GM23338 (cell line): Measurements from ENCODE around the gene GTSF1L. TPM values are rescaled to one million over a fixed set of nuclear protein-coding genes. Genes with fewer than 3 reads are reported as not detected.

Experiments used
- ATAC-seq: fragments of 200-7000 bp; cut with Tn5 transposase; 3 replicates; pipeline ENCODE4 v1.9.1; 2020
- DNase-seq: peaks from one replicate; pipeline ENCODE4 v3.0.0-alpha.2; 2015; ENCODE audit warnings: low spot score
- H2AFZ ChIP-seq: fragments of 200-600 bp; sonication (generic); 2 replicates; pipeline ENCODE4 v1.8.0; 2016; ENCODE audit warnings: antibody characterized with exemption, mild to moderate bottlenecking, moderate library complexity
- H3F3A ChIP-seq: fragments of 200-600 bp; sonication (generic); replicated peaks from 2 replicates; pipeline ENCODE4 v1.8.0; 2017; ENCODE audit warnings: antibody characterized with exemption, mixed run types, low read depth
- H3K27ac ChIP-seq: fragments of 200-600 bp; sonication (generic); 2 replicates; pipeline ENCODE4 v1.6.1; 2016; ENCODE audit warnings: low read depth
- H3K27me3 ChIP-seq: fragments of 200-600 bp; sonication (generic); 2 replicates; pipeline ENCODE4 v1.8.0; 2016; ENCODE audit warnings: mild to moderate bottlenecking, mixed run types, moderate library complexity; ENCODE audit not compliant: insufficient read depth
- H3K36me3 ChIP-seq: fragments of 200-600 bp; sonication (generic); 2 replicates; pipeline ENCODE4 v1.8.0; 2016; ENCODE audit warnings: mild to moderate bottlenecking; ENCODE audit not compliant: insufficient read depth
- H3K4me1 ChIP-seq: fragments of 200-600 bp; sonication (generic); 2 replicates; pipeline ENCODE4 v1.8.0; 2016; ENCODE audit warnings: mild to moderate bottlenecking, moderate library complexity; ENCODE audit not compliant: insufficient read depth
- H3K4me2 ChIP-seq: fragments of 200-600 bp; sonication (generic); 2 replicates; pipeline ENCODE4 v1.7.1; 2017; ENCODE audit warnings: mixed run types
- H3K4me3 ChIP-seq: fragments of 200-600 bp; sonication (generic); 2 replicates; pipeline ENCODE4 v1.6.1; 2016; ENCODE audit warnings: mixed run types
- H3K79me2 ChIP-seq: fragments of 200-600 bp; sonication (generic); replicated peaks from 2 replicates; pipeline ENCODE4 v1.8.0; 2017; ENCODE audit warnings: mild to moderate bottlenecking; ENCODE audit not compliant: insufficient read depth
- H3K9me2 ChIP-seq: fragments of 200-600 bp; sonication (generic); 2 replicates; pipeline ENCODE4 v1.8.0; 2017; ENCODE audit not compliant: insufficient read depth
- H4K20me1 ChIP-seq: fragments of 200-600 bp; sonication (generic); replicated peaks from 2 replicates; pipeline ENCODE4 v1.8.0; 2017; ENCODE audit warnings: mild to moderate bottlenecking; ENCODE audit not compliant: insufficient read depth
- H3K27ac Mint-ChIP-seq: 2 replicates; pipeline ENCODE4 v1.8.0; 2020; ENCODE audit warnings: inconsistent platforms, mild to moderate bottlenecking, moderate library complexity, mixed read lengths
- H3K27me3 Mint-ChIP-seq: 3 replicates; pipeline ENCODE4 v1.8.0; 2022; ENCODE audit warnings: low read depth, mild to moderate bottlenecking, moderate library complexity, mixed read lengths, inconsistent platforms; ENCODE audit not compliant: insufficient read depth, poor library complexity
- H3K36me3 Mint-ChIP-seq: 3 replicates; pipeline ENCODE4 v1.8.0; 2021; ENCODE audit warnings: low read depth, mild to moderate bottlenecking, inconsistent platforms, moderate library complexity, mixed read lengths
- H3K4me1 Mint-ChIP-seq: 3 replicates; pipeline ENCODE4 v1.8.0; 2020; ENCODE audit warnings: mild to moderate bottlenecking, inconsistent platforms, mixed read lengths
- H3K4me3 Mint-ChIP-seq: 3 replicates; pipeline ENCODE4 v1.8.0; 2021; ENCODE audit warnings: moderate library complexity, mild to moderate bottlenecking, inconsistent platforms, mixed read lengths
- H3K9me3 Mint-ChIP-seq: 3 replicates; pipeline ENCODE4 v1.8.0; 2020; ENCODE audit warnings: moderate library complexity, mild to moderate bottlenecking, inconsistent platforms, mixed read lengths
- CREB1 ChIP-seq: fragments of 250-450 bp; sonication (Bioruptor Pico); IDR thresholded peaks from 2 replicates; pipeline ENCODE4 v1.5.0; 2020; ENCODE audit warnings: low read depth, mild to moderate bottlenecking, moderate library complexity
- CTCF ChIP-seq, 2 experiments: fragments of 200-600 bp in 1 of 2; sonication (generic) in 1 of 2; conservative IDR thresholded peaks; 2 replicates each; pipeline versions ENCODE4 v1.5.1 to v1.6.1; 2016 to 2017; ENCODE audit warnings: antibody characterized with exemption in 2 of 2, low read depth in 2 of 2, mild to moderate bottlenecking in 2 of 2, moderate library complexity in 1 of 2
- ETS1 ChIP-seq: IDR thresholded peaks from 2 replicates; pipeline ENCODE4 v1.6.1; 2016; ENCODE audit warnings: antibody characterized with exemption
- EZH2 ChIP-seq: fragments of 200-600 bp; sonication (generic); IDR thresholded peaks from one replicate; pipeline ENCODE4 v1.8.0; 2017; ENCODE audit warnings: antibody characterized with exemption, mild to moderate bottlenecking, low read depth; ENCODE audit not compliant: unreplicated experiment
- EZH2phosphoT487 ChIP-seq: fragments of 200-600 bp; sonication (generic); IDR thresholded peaks from one replicate; pipeline ENCODE4 v1.8.1; 2018; ENCODE audit warnings: antibody characterized with exemption; ENCODE audit not compliant: unreplicated experiment
- JUNB ChIP-seq: IDR thresholded peaks from one replicate; pipeline ENCODE4 v1.6.1; 2016; ENCODE audit warnings: antibody characterized with exemption; ENCODE audit not compliant: unreplicated experiment
- NANOG ChIP-seq: IDR thresholded peaks from 2 replicates; pipeline ENCODE4 v1.6.1; 2016; ENCODE audit warnings: antibody characterized with exemption, borderline replicate concordance
- POLR2AphosphoS5 ChIP-seq: IDR thresholded peaks from 2 replicates; pipeline ENCODE4 v1.6.1; 2016; ENCODE audit warnings: antibody characterized with exemption, low read depth
- REST ChIP-seq: IDR thresholded peaks from one replicate; pipeline ENCODE4 v1.6.1; 2018; ENCODE audit warnings: antibody characterized with exemption; ENCODE audit not compliant: unreplicated experiment
- STAT1 ChIP-seq: IDR thresholded peaks from one replicate; pipeline ENCODE4 v1.6.1; 2016; ENCODE audit warnings: antibody characterized with exemption; ENCODE audit not compliant: unreplicated experiment
- ZNF114 ChIP-seq: fragments of 250-450 bp; sonication (Bioruptor Pico); IDR thresholded peaks from 2 replicates; pipeline ENCODE4 v1.5.0; 2020; ENCODE audit warnings: mild to moderate bottlenecking, moderate library complexity
- ZNF331 ChIP-seq: fragments of 250-450 bp; sonication (Bioruptor Pico); IDR thresholded peaks from 2 replicates; pipeline ENCODE4 v1.5.0; 2020; ENCODE audit warnings: low read depth, mild to moderate bottlenecking, moderate library complexity
- ZNF462 ChIP-seq: fragments of 250-450 bp; sonication (Bioruptor Pico); IDR thresholded peaks from 2 replicates; pipeline ENCODE4 v1.5.0; 2020; ENCODE audit warnings: mild to moderate bottlenecking, moderate library complexity
- polyA plus RNA-seq: library from polyadenylated mRNA; unstranded; fragments of >200 nt; fragmentation: Nextera tagmentation; extraction: Ambion mirVana; gene quantifications from 2 replicates; pipeline ENCODE4 v1.2.1, GENCODE V29; 2016
- total RNA-seq: library from RNA; depleted of rRNA; stranded (reverse); fragments of >200 nt; shearing (Covaris generic); gene quantifications from 2 replicates; pipeline ENCODE4 v1.2.3, GENCODE V29; 2014

GTSF1L gene
- total and polyA plus RNA-seq, 2 experiments from 2014 or later = not detected

- H3K4me2 ChIP-seq = no peak overlapping the region
- H3K9me2 ChIP-seq = peaks cover 7% of the 10 kb centered on the region; the same call in 1 of the 2 replicates
- H3K27me3 Mint-ChIP-seq = peaks cover 5% of the 10 kb centered on the region
- H3K79me2 ChIP-seq = no peaks in the 10 kb centered on the region
- H3K4me1 Mint-ChIP-seq = 0 out of 3 replicates have a peak, but pooled peaks cover 2% of the 10 kb centered on the region
- H3K36me3 Mint-ChIP-seq = no peaks in the 10 kb centered on the region
- ATAC-seq (no peak), DNase-seq (no peak)
- no peaks in the 10 kb centered on the region for H3K27me3 ChIP-seq
- no peak for TF ChIP-seq NANOG
- no peak for TF ChIP-seq EZH2phosphoT487
- no peak for TF ChIP-seq ZNF331 (CRISPR knock-in tag)
- TF ChIP-seq STAT1 = no peak
- no peak for TF ChIP-seq ETS1
- no peak for TF ChIP-seq ZNF114
- TF ChIP-seq JUNB = no peak
- no peak for TF ChIP-seq CTCF (conservative IDR thresholded peaks at IDR 0.05; ENCODE audit: low read depth in 2 of 2)
- TF ChIP-seq POLR2AphosphoS5 = no peak
- TF ChIP-seq EZH2 = no peak
- no peak for TF ChIP-seq CREB1 (CRISPR knock-in tag)
- no peak for TF ChIP-seq ZNF462 (CRISPR knock-in tag)
- no peak for TF ChIP-seq REST
- H4K20me1 ChIP-seq = no peaks in the 10 kb centered on the region
- no peaks in the 10 kb centered on the region for H3F3A ChIP-seq
- no peaks in the 10 kb centered on the region for H3K4me1 ChIP-seq
- no peaks in the 10 kb centered on the region for H3K36me3 ChIP-seq
- H3K27ac ChIP-seq = no peak overlapping the region
- H3K27ac Mint-ChIP-seq = no peak overlapping the region
- no peak overlapping the region for H3K4me3 Mint-ChIP-seq
- no peak overlapping the region for H2AFZ ChIP-seq
- H3K4me3 ChIP-seq = no peak overlapping the region
- no peaks in the 10 kb centered on the region; the same call in 2 of the 3 replicates for H3K9me3 Mint-ChIP-seq
These were observed 13.8 kb upstream of the GTSF1L start for GRCh38 chr20:43740642-43741041.
